Measurements from ENCODE around the gene NNT.
"Not testable (repeated sequence)": the region's sequence is repeated elsewhere in the genome, so short reads cannot be mapped to it uniquely, and the experiment has no call there.

Gene NNT

DNA sequence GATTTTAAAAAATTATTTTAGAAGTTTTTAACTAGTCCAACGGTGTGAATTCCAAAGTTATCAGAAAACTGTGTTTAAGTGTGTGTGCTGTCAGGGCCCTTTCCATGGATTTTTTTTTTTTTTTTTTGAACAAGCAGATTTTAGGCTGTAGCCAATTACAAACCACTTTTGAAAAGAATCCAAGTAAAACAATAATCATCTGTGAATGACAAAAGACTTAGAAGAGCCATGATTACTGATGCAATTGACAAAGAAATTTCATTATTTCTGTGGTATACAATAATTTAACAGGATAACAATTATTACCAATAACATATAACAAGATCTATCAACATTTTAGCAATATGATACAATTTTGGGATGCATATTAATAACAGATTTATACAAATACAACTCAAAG is 29.9 kb upstream of the NNT start:
- 100% methylated on average over 1 of the region's 1 CpG for WGBS
- no peaks in the 10 kb centered on the region for H3K4me1 ChIP-seq (ENCODE audit: control insufficient read depth, insufficient read depth, low read depth, low read length)

DNA sequence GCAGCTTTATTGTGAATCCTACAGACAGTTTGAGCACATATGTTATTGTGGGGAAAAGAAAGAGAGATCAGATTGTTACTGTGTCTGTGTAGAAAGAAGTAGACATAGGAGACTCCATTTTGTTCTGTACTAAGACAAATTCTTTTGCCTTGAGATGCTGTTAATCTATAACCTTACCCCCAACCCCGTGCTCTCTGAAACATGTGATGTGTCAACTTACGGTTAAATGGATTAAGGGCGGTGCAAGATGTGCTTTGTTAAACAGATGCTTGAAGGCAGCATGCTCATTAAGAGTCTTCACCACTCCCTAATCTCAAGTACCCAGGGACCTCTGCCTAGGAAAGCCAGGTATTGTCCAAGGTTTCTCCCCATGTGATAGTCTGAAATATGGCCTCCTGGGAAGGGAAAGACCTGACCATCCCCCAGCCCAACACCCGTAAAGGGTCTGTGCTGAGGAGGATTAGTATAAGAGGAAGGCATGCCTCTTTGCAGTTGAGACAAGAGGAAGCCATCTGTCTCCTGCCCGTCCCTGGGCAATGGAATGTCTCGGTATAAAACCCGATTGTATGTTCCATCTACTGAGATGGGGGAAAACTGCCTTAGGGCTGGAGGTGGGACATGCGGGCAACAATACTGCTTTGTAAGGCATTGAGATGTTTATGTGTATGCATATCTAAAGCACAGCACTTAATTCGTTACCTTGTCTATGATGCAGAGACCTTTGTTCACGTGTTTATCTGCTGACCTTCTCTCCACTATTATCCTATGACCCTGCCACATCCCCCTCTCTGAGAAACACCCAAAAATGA is 22.4 kb upstream of the NNT start:
- not testable (repeated sequence) for H3K27ac ChIP-seq (ENCODE audit: low read length, poor library complexity, severe bottlenecking); H2BK120ac ChIP-seq (ENCODE audit: low read depth, low read length); H3K14ac ChIP-seq (ENCODE audit: low read length in 2 of 2); H3K23ac ChIP-seq (ENCODE audit: low read length in 2 of 2); H3K27me3 ChIP-seq (ENCODE audit: control insufficient read depth in 1 of 2, insufficient read depth in 1 of 2, low read length in 2 of 2); DNase-seq; H3K4ac ChIP-seq (ENCODE audit: low read depth in 1 of 2, low read length in 2 of 2); H3K79me1 ChIP-seq (replicated peaks; ENCODE audit: low read length, poor library complexity, severe bottlenecking); H2BK12ac ChIP-seq (ENCODE audit: low read length in 2 of 2); H2AFZ ChIP-seq (ENCODE audit: low read depth, low read length); H3K4me2 ChIP-seq (ENCODE audit: low read length, poor library complexity, severe bottlenecking); H3K9me3 ChIP-seq (ENCODE audit: control insufficient read depth, low read length); H3K9ac ChIP-seq (ENCODE audit: low read length); H2BK5ac ChIP-seq (ENCODE audit: low read depth, low read length, poor library complexity, severe bottlenecking); H3K18ac ChIP-seq (ENCODE audit: low read depth in 1 of 2, low read length in 2 of 2); H3K4me3 ChIP-seq (ENCODE audit: insufficient read depth in 1 of 2, low read depth in 1 of 2, low read length in 2 of 2); H4K91ac ChIP-seq (ENCODE audit: low read length); H4K8ac ChIP-seq (ENCODE audit: low read length); H3K36me3 ChIP-seq (ENCODE audit: control insufficient read depth in 1 of 2, insufficient read depth in 2 of 2, low read depth in 1 of 2, low read length in 2 of 2); H2BK15ac ChIP-seq (ENCODE audit: low read depth, poor library complexity, severe bottlenecking); H3K4me1 ChIP-seq (ENCODE audit: control insufficient read depth, insufficient read depth, low read depth, low read length)
- H2AK5ac ChIP-seq (ENCODE audit: low read length, severe bottlenecking): peak overlapping the region; percentile 66
- WGBS: 91% methylated on average over 10 of the region's 10 CpGs

More for the DNA sequence above, 29.9 kb upstream of the NNT start:
- H3K9ac ChIP-seq (ENCODE audit: low read length): peak overlapping the region; percentile 79
- peaks cover 0 to 2% of the 10 kb centered on the region in 2 experiments for H3K36me3 ChIP-seq (ENCODE audit: control insufficient read depth in 1 of 2, insufficient read depth in 2 of 2, low read depth in 1 of 2, low read length in 2 of 2)
- no peak overlapping the region for H3K4me2 ChIP-seq (ENCODE audit: low read length, poor library complexity, severe bottlenecking)
- H3K4ac ChIP-seq (ENCODE audit: low read depth in 1 of 2, low read length in 2 of 2): no peak overlapping the region
- no peaks in the 10 kb centered on the region for H3K9me3 ChIP-seq (ENCODE audit: control insufficient read depth, low read length)
- H3K23ac ChIP-seq (ENCODE audit: low read length in 2 of 2): no peak overlapping the region
- H2BK120ac ChIP-seq (ENCODE audit: low read depth, low read length): no peak overlapping the region
- no peak overlapping the region for H2BK5ac ChIP-seq (ENCODE audit: low read depth, low read length, poor library complexity, severe bottlenecking)
- H3K4me3 ChIP-seq (ENCODE audit: insufficient read depth in 1 of 2, low read depth in 1 of 2, low read length in 2 of 2): no peak overlapping the region
- H4K8ac ChIP-seq (ENCODE audit: low read length): no peak overlapping the region
- no peak overlapping the region for H3K27ac ChIP-seq (ENCODE audit: low read length, poor library complexity, severe bottlenecking)
- DNase-seq: no peak
- H4K91ac ChIP-seq (ENCODE audit: low read length): no peak overlapping the region
- H2BK15ac ChIP-seq (ENCODE audit: low read depth, poor library complexity, severe bottlenecking): no peak overlapping the region
- no peak overlapping the region for H2AK5ac ChIP-seq (ENCODE audit: low read length, severe bottlenecking)
- H3K18ac ChIP-seq (ENCODE audit: low read depth in 1 of 2, low read length in 2 of 2): no peak overlapping the region
- no peak overlapping the region for H2BK12ac ChIP-seq (ENCODE audit: low read length in 2 of 2)
- no peak overlapping the region for H2AFZ ChIP-seq (ENCODE audit: low read depth, low read length)
- no peak overlapping the region for H3K14ac ChIP-seq (ENCODE audit: low read length in 2 of 2)
- no peaks in the 10 kb centered on the region for H3K27me3 ChIP-seq (ENCODE audit: control insufficient read depth in 1 of 2, insufficient read depth in 1 of 2, low read length in 2 of 2)
- peaks cover 4% of the 10 kb centered on the region for H3K79me1 ChIP-seq (replicated peaks; ENCODE audit: low read length, poor library complexity, severe bottlenecking)

DNA sequence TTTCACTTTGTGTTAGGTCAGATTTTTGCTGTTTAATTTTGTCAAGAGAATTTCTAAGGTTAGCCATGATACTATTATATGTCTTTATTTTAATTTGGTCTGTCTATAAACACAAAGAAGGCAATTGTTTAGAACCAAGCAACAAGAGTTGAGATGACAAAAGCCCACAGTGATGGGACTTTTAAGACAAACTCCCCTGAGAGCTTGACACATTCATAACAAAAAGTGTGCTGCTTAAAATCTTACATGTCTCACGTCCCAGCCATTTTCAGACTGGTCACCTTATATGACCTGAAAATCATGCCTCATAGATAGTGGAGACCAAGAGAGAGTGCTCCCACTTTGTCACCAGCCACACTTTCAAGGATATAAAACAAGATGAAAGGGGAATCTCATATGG is 21.6 kb upstream of the NNT start:
- Histone ChIP-seq H3K4ac (ENCODE audit: low read depth in 1 of 2, low read length in 2 of 2) (no peak overlapping the region), H3K23ac (ENCODE audit: low read length in 2 of 2) (no peak overlapping the region), H3K27ac (ENCODE audit: low read length, poor library complexity, severe bottlenecking) (no peak overlapping the region), H3K4me1 (ENCODE audit: control insufficient read depth, insufficient read depth, low read depth, low read length) (peaks cover 1% of the 10 kb centered on the region), H3K14ac (ENCODE audit: low read length in 2 of 2) (no peak overlapping the region), H4K8ac (ENCODE audit: low read length) (no peak overlapping the region), H2AFZ (ENCODE audit: low read depth, low read length) (no peak overlapping the region), H3K18ac (ENCODE audit: low read depth in 1 of 2, low read length in 2 of 2) (no peak overlapping the region), H3K4me2 (ENCODE audit: low read length, poor library complexity, severe bottlenecking) (no peak overlapping the region), H2AK5ac (ENCODE audit: low read length, severe bottlenecking) (no peak overlapping the region), H2BK12ac (ENCODE audit: low read length in 2 of 2) (no peak overlapping the region), H3K9ac (ENCODE audit: low read length) (no peak overlapping the region), H3K4me3 (ENCODE audit: insufficient read depth in 1 of 2, low read depth in 1 of 2, low read length in 2 of 2) (no peak overlapping the region), H3K9me3 (ENCODE audit: control insufficient read depth, low read length) (no peaks in the 10 kb centered on the region), H4K91ac (ENCODE audit: low read length) (no peak overlapping the region), H2BK15ac (ENCODE audit: low read depth, poor library complexity, severe bottlenecking) (no peak overlapping the region), H3K79me1 (replicated peaks; ENCODE audit: low read length, poor library complexity, severe bottlenecking) (peaks cover 9% of the 10 kb centered on the region), H3K36me3 (ENCODE audit: control insufficient read depth in 1 of 2, insufficient read depth in 2 of 2, low read depth in 1 of 2, low read length in 2 of 2) (no peaks in the 10 kb centered on the region), H2BK5ac (ENCODE audit: low read depth, low read length, poor library complexity, severe bottlenecking) (no peak overlapping the region), H3K27me3 (ENCODE audit: control insufficient read depth in 1 of 2, insufficient read depth in 1 of 2, low read length in 2 of 2) (no peaks in the 10 kb centered on the region), H2BK120ac (ENCODE audit: low read depth, low read length) (no peak overlapping the region)
- WGBS: 85% methylated on average over 1 of the region's 1 CpG
- no peak for DNase-seq

DNA sequence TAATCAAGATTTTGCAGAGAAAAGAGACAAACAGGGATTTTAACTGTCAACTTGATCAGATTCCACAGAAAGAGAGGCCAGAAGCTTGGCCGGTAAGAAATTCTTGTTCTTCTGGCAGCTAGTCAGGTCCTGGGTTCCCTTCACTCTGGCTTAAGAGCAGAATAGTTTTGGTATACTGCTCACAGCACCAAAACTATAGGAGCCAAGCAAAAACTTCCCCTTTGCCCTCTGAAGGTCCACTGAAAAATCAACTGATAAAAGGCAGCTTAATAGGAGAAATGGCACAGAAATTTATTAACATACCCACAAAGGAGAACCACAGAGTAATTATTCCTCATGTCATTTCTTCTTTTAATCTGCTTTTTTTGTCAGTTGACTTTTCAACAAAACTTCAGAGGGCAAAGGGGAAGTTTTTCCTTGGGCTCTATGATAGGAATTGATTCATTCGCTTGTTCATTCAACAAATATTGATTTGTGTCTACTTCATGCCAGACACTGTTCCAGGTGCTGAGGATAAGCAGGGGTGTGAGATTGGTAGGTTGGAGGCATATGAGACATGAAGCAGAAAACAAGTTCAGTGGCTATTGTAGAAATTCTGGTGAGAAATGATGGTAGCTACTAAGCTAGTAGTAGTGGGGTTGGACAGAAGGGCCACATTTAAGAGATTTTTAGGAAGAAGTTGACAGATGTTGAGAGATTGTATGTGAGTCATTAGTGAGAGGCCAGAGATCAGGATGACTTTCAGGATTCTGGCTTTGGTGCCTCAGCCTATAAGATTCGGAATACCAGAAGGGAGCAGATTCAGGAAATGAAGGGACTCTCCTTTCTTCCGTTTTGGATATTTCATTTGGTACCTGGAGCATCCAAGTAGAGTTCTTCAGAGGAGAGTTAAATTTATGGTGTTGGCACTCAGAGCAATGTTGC is 20.6 kb upstream of the NNT start:
- H3K4me3 ChIP-seq (ENCODE audit: insufficient read depth in 1 of 2, low read depth in 1 of 2, low read length in 2 of 2): no peak overlapping the region
- no peak overlapping the region for H2BK5ac ChIP-seq (ENCODE audit: low read depth, low read length, poor library complexity, severe bottlenecking)
- no peaks in the 10 kb centered on the region for H3K36me3 ChIP-seq (ENCODE audit: control insufficient read depth in 1 of 2, insufficient read depth in 2 of 2, low read depth in 1 of 2, low read length in 2 of 2)
- no peak overlapping the region for H2BK12ac ChIP-seq (ENCODE audit: low read length in 2 of 2)
- no peak overlapping the region for H3K27ac ChIP-seq (ENCODE audit: low read length, poor library complexity, severe bottlenecking)
- no peak overlapping the region for H2BK120ac ChIP-seq (ENCODE audit: low read depth, low read length)
- DNase-seq: no peak
- no peak overlapping the region for H4K91ac ChIP-seq (ENCODE audit: low read length)
- no peak overlapping the region for H2AFZ ChIP-seq (ENCODE audit: low read depth, low read length)
- H3K14ac ChIP-seq (ENCODE audit: low read length in 2 of 2): no peak overlapping the region
- no peak overlapping the region for H4K8ac ChIP-seq (ENCODE audit: low read length)
- H3K18ac ChIP-seq (ENCODE audit: low read depth in 1 of 2, low read length in 2 of 2): no peak overlapping the region
- H3K23ac ChIP-seq (ENCODE audit: low read length in 2 of 2): no peak overlapping the region
- H2BK15ac ChIP-seq (ENCODE audit: low read depth, poor library complexity, severe bottlenecking): no peak overlapping the region
- 94% methylated on average over 4 of the region's 4 CpGs for WGBS
- H3K4me2 ChIP-seq (ENCODE audit: low read length, poor library complexity, severe bottlenecking): no peak overlapping the region
- no peak overlapping the region for H2AK5ac ChIP-seq (ENCODE audit: low read length, severe bottlenecking)
- H3K4ac ChIP-seq (ENCODE audit: low read depth in 1 of 2, low read length in 2 of 2): no peak overlapping the region
- peaks cover 1% of the 10 kb centered on the region for H3K4me1 ChIP-seq (ENCODE audit: control insufficient read depth, insufficient read depth, low read depth, low read length)
- H3K9ac ChIP-seq (ENCODE audit: low read length): no peak overlapping the region
- H3K9me3 ChIP-seq (ENCODE audit: control insufficient read depth, low read length): no peaks in the 10 kb centered on the region
- no peaks in the 10 kb centered on the region for H3K27me3 ChIP-seq (ENCODE audit: control insufficient read depth in 1 of 2, insufficient read depth in 1 of 2, low read length in 2 of 2)
- H3K79me1 ChIP-seq (replicated peaks; ENCODE audit: low read length, poor library complexity, severe bottlenecking): peaks cover 5% of the 10 kb centered on the region
